Panc1 (cell line): ENCODE results near the gene POM121L12. TPM values are rescaled to one million over a fixed set of nuclear protein-coding genes. Genes with fewer than 3 reads are reported as not detected.

Experiments used
- ATAC-seq: fragments of 200-7000 bp; cut with Tn5 transposase; 2 replicates; pipeline ENCODE4 v1.9.1; 2020; ENCODE audit warnings: mild to moderate bottlenecking, moderate library complexity
- BruUV-seq: library from RNA; stranded (reverse); fragments of 400-500 nt; replicated peaks from 2 replicates; lab custom pipeline; 2021; lab: Mats Ljungman, UMichigan
- CTCF ChIA-PET: fragments of 300-600 bp; sonication (Branson Sonifier 250); formaldehyde crosslinking; loops from one replicate; lab custom pipeline; 2022; ENCODE audit warnings: antibody characterized with exemption; lab: Charles Lee
- POLR2A ChIA-PET: fragments of 300-600 bp; sonication (Branson Sonifier 250); formaldehyde crosslinking; loops from one replicate; lab custom pipeline; 2022; ENCODE audit warnings: antibody characterized with exemption; lab: Charles Lee
- DNase-seq: peaks from one replicate; pipeline ENCODE4 v3.0.0-alpha.2; 2010; ENCODE audit warnings: low read depth, low spot score
- H3K27ac ChIP-seq: 2 replicates; pipeline ENCODE4 v1.5.1; 2011; ENCODE audit warnings: mild to moderate bottlenecking, low read length, inconsistent platforms
- H3K27me3 ChIP-seq: fragments of 200-500 bp; sonication (Bioruptor generic); 2 replicates; pipeline ENCODE4 v1.6.0; 2014; ENCODE audit warnings: low read length, inconsistent platforms; ENCODE audit not compliant: control insufficient read depth, insufficient read depth
- H3K36me3 ChIP-seq: fragments of 200-500 bp; sonication (Bioruptor generic); 2 replicates; pipeline ENCODE4 v1.5.1; 2014; ENCODE audit warnings: inconsistent platforms, mild to moderate bottlenecking, low read length, moderate library complexity; ENCODE audit not compliant: control insufficient read depth, insufficient read depth
- H3K4me1 ChIP-seq: 2 replicates; pipeline ENCODE4 v1.5.1; 2011; ENCODE audit warnings: inconsistent platforms, mild to moderate bottlenecking, low read length, moderate library complexity; ENCODE audit not compliant: control insufficient read depth, insufficient read depth
- H3K4me3 ChIP-seq, 2 experiments: 2 replicates each; pipeline ENCODE4 v1.5.1; 2011 to 2012; ENCODE audit warnings: low read depth in 2 of 2, low read length in 2 of 2, mild to moderate bottlenecking in 2 of 2, inconsistent platforms in 1 of 2, moderate library complexity in 1 of 2
- H3K9me3 ChIP-seq: fragments of 200-500 bp; sonication (Bioruptor generic); 2 replicates; pipeline ENCODE4 v1.5.1; 2014; ENCODE audit warnings: low read depth, mild to moderate bottlenecking, inconsistent platforms, low read length, moderate library complexity; ENCODE audit not compliant: control insufficient read depth, insufficient read depth
- POLR2AphosphoS5 ChIP-seq: IDR thresholded peaks from 2 replicates; pipeline ENCODE4 v1.6.1; 2012; ENCODE audit warnings: mild to moderate bottlenecking, low read depth, low read length, moderate library complexity
- SIN3A ChIP-seq: IDR thresholded peaks from 2 replicates; pipeline ENCODE4 v1.6.1; 2012; ENCODE audit warnings: low read depth, mild to moderate bottlenecking, low read length, moderate library complexity, borderline replicate concordance; ENCODE audit not compliant: insufficient read depth
- TCF7L2 ChIP-seq: IDR thresholded peaks from 2 replicates; pipeline ENCODE4 v1.6.1; 2011; ENCODE audit warnings: mild to moderate bottlenecking, low read depth, low read length, inconsistent platforms
- in situ Hi-C: cut with HindIII; loops from 2 replicates; pipeline ENCODE4 v1.10.0; 2016; ENCODE audit warnings: low sequenced_read_pairs, low pct_unique_long_range_greater_than_20kb
- intact Hi-C: fragments of 100-400 bp; cut with micrococcal nuclease; formaldehyde crosslinking; loops from one replicate; pipeline ENCODE4 v1.10.0; 2022; ENCODE audit not compliant: unreplicated experiment
- total RNA-seq: library from RNA; stranded (reverse); gene quantifications from one replicate; pipeline ENCODE4 v1.2.1, GENCODE V29; 2021; ENCODE audit not compliant: unreplicated experiment
- TF ChIP-seq, protein P1 (sequence below), 2 experiments: IDR thresholded peaks; 2 replicates each; pipeline ENCODE4 v1.6.1; 2011 to 2012; ENCODE audit warnings: low read depth in 2 of 2, control low read depth in 1 of 2, low read length in 1 of 2, mild to moderate bottlenecking in 1 of 2, moderate library complexity in 1 of 2; ENCODE audit not compliant: insufficient read depth in 1 of 2
- TF ChIP-seq, protein P2 (sequence below): fragments of 450-650 bp; IDR thresholded peaks from 2 replicates; pipeline ENCODE4 v1.5.1; 2017; ENCODE audit warnings: mild to moderate bottlenecking

The POM121L12 gene
- total RNA-seq, 1 experiment from 2014 or later: not detected

DNA sequence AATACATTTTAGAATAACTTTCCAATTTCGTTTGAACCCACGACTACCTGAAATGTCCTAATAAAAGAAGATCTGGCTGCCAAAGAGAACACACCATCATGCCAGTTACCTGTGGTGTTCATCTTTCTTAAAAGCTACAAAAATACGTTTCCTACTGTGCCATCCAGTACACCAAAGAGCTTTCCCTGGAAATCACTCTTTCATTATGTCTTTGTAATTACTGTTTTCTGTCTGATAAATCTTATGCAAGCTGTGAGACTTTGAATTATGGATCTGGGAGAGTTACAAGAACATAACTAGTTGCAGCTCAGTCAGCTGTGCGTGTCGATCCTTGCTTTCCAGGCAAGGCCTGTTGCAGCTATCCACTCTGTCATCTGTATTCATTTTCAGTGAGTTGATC, 12.5 kb upstream of the POM121L12 start:
- Histone ChIP-seq H3K4me3 (no peak overlapping the region), H3K27me3 (no peaks in the 10 kb centered on the region), H3K4me1 (no peaks in the 10 kb centered on the region), H3K36me3 (no peaks in the 10 kb centered on the region), H3K9me3 (no peaks in the 10 kb centered on the region), H3K27ac (no peak overlapping the region)
- intact Hi-C loops (no loop called here), in situ Hi-C loops (no loop called here)
- BruUV-seq: no TSS peak
- DNase-seq (no peak), ATAC-seq (no peak)
- CTCF ChIA-PET: no interaction called here
- POLR2A ChIA-PET: no interaction called here
- no peak for TF ChIP-seq TCF7L2
- no peak for TF ChIP-seq SIN3A
- TF ChIP-seq, protein P1, sequence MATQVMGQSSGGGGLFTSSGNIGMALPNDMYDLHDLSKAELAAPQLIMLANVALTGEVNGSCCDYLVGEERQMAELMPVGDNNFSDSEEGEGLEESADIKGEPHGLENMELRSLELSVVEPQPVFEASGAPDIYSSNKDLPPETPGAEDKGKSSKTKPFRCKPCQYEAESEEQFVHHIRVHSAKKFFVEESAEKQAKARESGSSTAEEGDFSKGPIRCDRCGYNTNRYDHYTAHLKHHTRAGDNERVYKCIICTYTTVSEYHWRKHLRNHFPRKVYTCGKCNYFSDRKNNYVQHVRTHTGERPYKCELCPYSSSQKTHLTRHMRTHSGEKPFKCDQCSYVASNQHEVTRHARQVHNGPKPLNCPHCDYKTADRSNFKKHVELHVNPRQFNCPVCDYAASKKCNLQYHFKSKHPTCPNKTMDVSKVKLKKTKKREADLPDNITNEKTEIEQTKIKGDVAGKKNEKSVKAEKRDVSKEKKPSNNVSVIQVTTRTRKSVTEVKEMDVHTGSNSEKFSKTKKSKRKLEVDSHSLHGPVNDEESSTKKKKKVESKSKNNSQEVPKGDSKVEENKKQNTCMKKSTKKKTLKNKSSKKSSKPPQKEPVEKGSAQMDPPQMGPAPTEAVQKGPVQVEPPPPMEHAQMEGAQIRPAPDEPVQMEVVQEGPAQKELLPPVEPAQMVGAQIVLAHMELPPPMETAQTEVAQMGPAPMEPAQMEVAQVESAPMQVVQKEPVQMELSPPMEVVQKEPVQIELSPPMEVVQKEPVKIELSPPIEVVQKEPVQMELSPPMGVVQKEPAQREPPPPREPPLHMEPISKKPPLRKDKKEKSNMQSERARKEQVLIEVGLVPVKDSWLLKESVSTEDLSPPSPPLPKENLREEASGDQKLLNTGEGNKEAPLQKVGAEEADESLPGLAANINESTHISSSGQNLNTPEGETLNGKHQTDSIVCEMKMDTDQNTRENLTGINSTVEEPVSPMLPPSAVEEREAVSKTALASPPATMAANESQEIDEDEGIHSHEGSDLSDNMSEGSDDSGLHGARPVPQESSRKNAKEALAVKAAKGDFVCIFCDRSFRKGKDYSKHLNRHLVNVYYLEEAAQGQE (IDR thresholded peaks at IDR 0.05; ENCODE audit: insufficient read depth in 1 of 2, low read depth in 2 of 2, low read length in 1 of 2): no peak
- no peak for TF ChIP-seq POLR2AphosphoS5
- TF ChIP-seq, protein P2, sequence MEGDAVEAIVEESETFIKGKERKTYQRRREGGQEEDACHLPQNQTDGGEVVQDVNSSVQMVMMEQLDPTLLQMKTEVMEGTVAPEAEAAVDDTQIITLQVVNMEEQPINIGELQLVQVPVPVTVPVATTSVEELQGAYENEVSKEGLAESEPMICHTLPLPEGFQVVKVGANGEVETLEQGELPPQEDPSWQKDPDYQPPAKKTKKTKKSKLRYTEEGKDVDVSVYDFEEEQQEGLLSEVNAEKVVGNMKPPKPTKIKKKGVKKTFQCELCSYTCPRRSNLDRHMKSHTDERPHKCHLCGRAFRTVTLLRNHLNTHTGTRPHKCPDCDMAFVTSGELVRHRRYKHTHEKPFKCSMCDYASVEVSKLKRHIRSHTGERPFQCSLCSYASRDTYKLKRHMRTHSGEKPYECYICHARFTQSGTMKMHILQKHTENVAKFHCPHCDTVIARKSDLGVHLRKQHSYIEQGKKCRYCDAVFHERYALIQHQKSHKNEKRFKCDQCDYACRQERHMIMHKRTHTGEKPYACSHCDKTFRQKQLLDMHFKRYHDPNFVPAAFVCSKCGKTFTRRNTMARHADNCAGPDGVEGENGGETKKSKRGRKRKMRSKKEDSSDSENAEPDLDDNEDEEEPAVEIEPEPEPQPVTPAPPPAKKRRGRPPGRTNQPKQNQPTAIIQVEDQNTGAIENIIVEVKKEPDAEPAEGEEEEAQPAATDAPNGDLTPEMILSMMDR: no peak

DNA sequence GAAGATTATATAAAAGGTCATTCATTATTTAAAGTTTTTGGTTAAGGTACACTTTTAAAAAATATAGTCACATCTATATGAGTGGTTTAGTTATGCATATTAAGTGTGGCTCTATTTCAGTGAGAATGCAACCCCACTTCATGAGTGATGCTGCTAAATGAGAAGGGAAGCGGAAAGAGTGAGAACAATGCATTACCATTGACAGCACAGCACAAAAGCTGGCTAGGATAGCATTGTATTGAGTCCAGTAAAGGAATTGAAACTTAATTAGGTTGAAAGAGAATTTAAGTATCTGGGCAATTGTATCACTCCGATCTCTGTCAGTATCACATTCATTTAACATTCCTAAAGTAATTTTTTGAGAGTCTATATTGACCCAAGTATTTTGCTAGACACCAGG, 13.2 kb downstream of the POM121L12 start:
- H3K27ac ChIP-seq: no peak overlapping the region
- no peaks in the 10 kb centered on the region for H3K9me3 ChIP-seq
- POLR2A ChIA-PET: no interaction called here
- H3K4me1 ChIP-seq: no peaks in the 10 kb centered on the region
- no peak overlapping the region for H3K4me3 ChIP-seq
- CTCF ChIA-PET: no interaction called here
- ATAC-seq (no peak), DNase-seq (no peak)
- TF ChIP-seq TCF7L2: no peak
- TF ChIP-seq SIN3A: no peak
- no peak for TF ChIP-seq POLR2AphosphoS5
- TF ChIP-seq, protein P1 (IDR thresholded peaks at IDR 0.05; ENCODE audit: insufficient read depth in 1 of 2, low read depth in 2 of 2, low read length in 1 of 2): no peak
- TF ChIP-seq, protein P2: no peak
- H3K27me3 ChIP-seq: no peaks in the 10 kb centered on the region
- intact Hi-C loops: no loop called here
- in situ Hi-C loops: no loop called here
- no peaks in the 10 kb centered on the region for H3K36me3 ChIP-seq
- BruUV-seq: no TSS peak
